ENCODE measurements around the gene SLC43A2. TPM values are rescaled to one million over a fixed set of nuclear protein-coding genes. Genes with fewer than 3 reads are reported as not detected.
A peak's percentile ranks its signal among the peaks of the same experiment; 100 is the strongest.

SLC43A2 gene
- total RNA-seq, 1 experiment from 2014 or later: 12.9 TPM

- Mint-ChIP-seq H3K4me3 (peak overlapping the region in 1 of 2 experiments; percentile 65; a peak in 3 of 5 replicates), H3K27me3 (ENCODE audit: low read depth) (no peaks in the 10 kb centered on the region), H3K27ac (peak overlapping the region in 2 of 3 experiments; percentile 44 to 75; a peak in 3 of 7 replicates), H3K9me3 (peaks cover 8 to 9% of the 10 kb centered on the region in 2 experiments), H3K36me3 (ENCODE audit: insufficient read depth in 1 of 3, low read depth in 3 of 3) (peaks cover 10 to 15% (median 13%) of the 10 kb centered on the region in 3 experiments), H3K4me1 (peaks cover 5 to 12% of the 10 kb centered on the region in 2 experiments)
- no peaks in the 10 kb centered on the region for H3K79me1 ChIP-seq (ENCODE audit: insufficient read depth, low read depth, low read length, poor library complexity, severe bottlenecking)
- H3K9ac ChIP-seq (ENCODE audit: extremely low read depth, insufficient read length, low read length): no peak overlapping the region
- no peak overlapping the region for H3K56ac ChIP-seq (ENCODE audit: insufficient read length, low read depth, low read length)
- no peak overlapping the region for H4K8ac ChIP-seq (replicated peaks; ENCODE audit: insufficient read length, low read depth, low read length)
- H2AK5ac ChIP-seq (ENCODE audit: insufficient read length, low read length): no peak overlapping the region
- no peak overlapping the region for H2BK20ac ChIP-seq (ENCODE audit: low read depth, low read length, poor library complexity, severe bottlenecking)
- no peaks in the 10 kb centered on the region for H4K20me1 ChIP-seq (ENCODE audit: control insufficient read depth, insufficient read depth, insufficient read length)
- no peak overlapping the region for H2BK120ac ChIP-seq (ENCODE audit: low read depth, low read length, poor library complexity, severe bottlenecking)
- H3K27me3 ChIP-seq (ENCODE audit: insufficient read depth, low read length): no peaks in the 10 kb centered on the region
- H3K14ac ChIP-seq (ENCODE audit: insufficient read depth, low read length): no peak overlapping the region; the same call in 1 of the 2 replicates
- H2BK15ac ChIP-seq (ENCODE audit: low read depth, low read length): no peak overlapping the region
- no peak overlapping the region for H3K27ac ChIP-seq (ENCODE audit: insufficient read length, low read depth, low read length)
- H3K79me2 ChIP-seq (ENCODE audit: insufficient read depth, low read length): no peaks in the 10 kb centered on the region
- H2BK12ac ChIP-seq (ENCODE audit: insufficient read length, low read depth, low read length): no peak overlapping the region
- H3K4me2 ChIP-seq (ENCODE audit: insufficient read depth, insufficient read length, low read length): no peak overlapping the region
- H3T11ph ChIP-seq (ENCODE audit: low read length): no peak overlapping the region
- H4K5ac ChIP-seq (ENCODE audit: insufficient read length, low read depth, low read length): no peak overlapping the region
- no peaks in the 10 kb centered on the region for H3K9me3 ChIP-seq (ENCODE audit: control insufficient read depth, low read depth, low read length)
- DNase-seq: peak; percentile 65
- no peak overlapping the region for H3K4ac ChIP-seq (ENCODE audit: low read depth, low read length)
- no peak overlapping the region for H3K18ac ChIP-seq (ENCODE audit: insufficient read length, low read depth, low read length)
- no peak overlapping the region for H2AFZ ChIP-seq (ENCODE audit: low read length)
- H3K23ac ChIP-seq (ENCODE audit: insufficient read length, low read depth, low read length): no peak overlapping the region
- H3K4me1 ChIP-seq (ENCODE audit: insufficient read depth, low read length): peaks cover 5% of the 10 kb centered on the region; the same call in 1 of the 2 replicates
- H3K23me2 ChIP-seq (ENCODE audit: insufficient read length, low read depth, low read length, poor library complexity, severe bottlenecking): no peaks in the 10 kb centered on the region
- no peak overlapping the region for H4K91ac ChIP-seq (ENCODE audit: insufficient read length, low read depth, low read length)
- no peak overlapping the region for H2BK5ac ChIP-seq (ENCODE audit: insufficient read length, low read length)
- no CpG with 5 or more reads among the region's 35 CpGs for WGBS (ENCODE audit: extremely low coverage, insufficient read length, low lambda C conversion rate)
- no peak for TF ChIP-seq CTCF (conservative IDR thresholded peaks at IDR 0.05)
These were observed 23.7 kb downstream of the SLC43A2 start for GRCh38 chr17:1604831-1605528.

Measured in H9 (cell line).